Stimulated activated CD4-positive, alpha-beta T cell treated with anti-CD3 and anti-CD28 coated beads, Interleukin-1b, Interleukin-23, amount 100 ng/mL, for 24 hours (primary cell): ENCODE data around the gene ATP2C1.
"Not testable (repeated sequence)": the region's sequence is repeated elsewhere in the genome, so short reads cannot be mapped to it uniquely, and the experiment has no call there.

Source experiments
- DNase-seq, 4 experiments: peaks; one replicate each; pipeline ENCODE4 v3.0.0-alpha.2; 2020; ENCODE audit warnings: low read depth in 4 of 4, low spot score in 1 of 4

ATP2C1 gene

GRCh38 chr3:130893376-130894129, at the start of gene ATP2C1:
Gene ATP2C1 (plus strand): TSS chr3:130894084. CDS start chr3:130894770, 686 bp downstream.
- peak; percentile 76 to 87 (median 82) for DNase-seq

DNA sequence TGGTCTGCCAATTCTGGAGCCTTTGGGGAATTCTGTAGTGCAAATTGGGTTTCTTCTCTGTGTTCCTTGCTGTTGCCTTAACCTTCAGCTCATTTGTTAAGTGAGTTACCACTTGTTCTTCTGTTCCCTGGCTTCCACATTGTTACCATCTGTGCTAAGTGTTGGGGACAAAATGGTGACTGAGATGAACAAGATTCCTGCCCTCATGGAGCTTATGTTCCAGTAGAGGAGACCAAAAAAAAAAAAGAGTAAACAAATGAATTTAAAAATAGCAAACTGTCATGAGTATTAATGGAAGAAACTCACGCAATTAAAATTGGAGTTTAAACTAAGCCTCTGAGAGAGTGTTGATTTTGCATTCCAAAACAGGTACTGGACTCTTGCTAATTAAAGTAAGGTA, 49.4 kb upstream of the ATP2C1 start:
- DNase-seq = no peak

- no peak for DNase-seq
Measured at GRCh38 chr3:130846181-130846580, 47.7 kb upstream of the ATP2C1 start.

DNA sequence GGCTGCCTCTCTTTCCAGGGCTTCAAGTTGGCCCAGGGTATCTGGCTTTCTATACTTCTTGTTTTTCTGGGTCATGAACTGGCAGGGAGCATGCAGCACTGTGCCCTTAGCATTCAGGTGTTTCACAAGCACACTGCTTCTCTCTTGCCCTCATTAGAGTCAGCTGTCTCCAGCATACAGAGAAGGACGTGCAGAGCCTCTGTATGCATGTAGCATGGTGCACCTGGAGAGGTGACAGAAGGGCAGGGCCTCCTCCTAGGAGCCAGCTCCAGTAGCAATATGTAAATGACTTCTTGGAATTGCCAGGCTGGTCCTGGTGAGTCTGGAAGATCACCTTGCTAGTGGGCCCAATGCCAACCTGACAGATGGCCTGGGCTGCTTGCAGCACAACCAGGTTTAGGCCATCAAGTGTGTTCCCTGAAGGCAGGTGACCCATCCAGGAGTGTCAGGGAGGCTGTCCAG, 44.8 kb upstream of the ATP2C1 start:
- DNase-seq = no peak

- DNase-seq = peak in 3 of 4 experiments; percentile 18 to 34 (median 23)
Measured at GRCh38 chr3:130850044-130850797, 43.7 kb upstream of the ATP2C1 start.

GRCh38 chr3:130850843-130851242, 43.0 kb upstream of the ATP2C1 start:
- no peak for DNase-seq

DNA sequence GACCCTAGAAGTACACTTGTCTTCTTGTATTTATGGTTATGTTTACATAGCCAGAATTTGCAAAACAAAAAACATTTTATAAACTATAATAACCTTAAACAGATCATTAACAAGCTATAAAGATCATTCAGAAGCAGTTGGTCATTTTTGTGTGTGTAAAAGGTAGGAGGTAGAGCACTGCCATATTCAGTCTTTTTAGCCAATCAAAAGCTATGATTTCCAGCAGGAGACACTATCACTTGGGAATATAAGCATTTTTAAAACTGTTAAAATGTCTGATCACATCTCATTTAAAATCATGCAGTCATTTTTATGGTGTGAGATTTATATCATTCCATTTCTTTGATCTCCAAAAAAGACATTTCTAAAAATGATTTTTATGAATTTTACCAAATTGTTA, 42.6 kb upstream of the ATP2C1 start:
- no peak for DNase-seq

- DNase-seq = no peak
Measured at GRCh38 chr3:130853581-130853980, 40.3 kb upstream of the ATP2C1 start.

DNA sequence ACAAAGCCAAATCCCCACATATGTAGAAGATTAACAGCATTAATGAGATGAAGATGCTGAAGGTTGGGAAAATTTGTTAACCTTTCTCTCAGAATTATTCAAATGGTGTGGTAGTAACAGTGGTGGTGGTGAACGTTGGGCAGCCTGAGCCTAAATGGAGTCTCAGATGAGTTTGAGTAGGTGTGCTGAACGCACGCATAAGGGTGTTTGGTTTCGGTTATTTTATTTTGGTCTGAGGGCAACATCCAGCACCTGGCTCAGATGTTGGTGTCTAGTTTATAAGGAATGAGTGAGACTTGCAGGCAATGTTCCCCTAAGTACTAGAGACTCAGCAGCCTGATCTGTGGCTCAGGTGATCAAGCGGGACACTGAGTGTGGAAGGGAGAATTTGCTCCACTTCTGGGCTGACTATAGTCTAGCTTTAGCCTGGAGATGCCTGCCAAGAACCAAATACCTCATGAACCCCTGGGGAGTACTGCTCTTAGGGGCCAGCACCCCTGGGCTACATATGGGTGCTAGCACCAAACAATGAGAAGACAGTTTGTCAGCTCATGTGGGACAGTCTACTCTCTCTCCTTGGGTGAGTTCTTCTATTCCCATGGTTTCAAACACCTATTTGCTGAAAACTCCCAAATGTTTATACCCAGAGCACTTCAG, 39.5 kb upstream of the ATP2C1 start:
- no peak for DNase-seq

DNA sequence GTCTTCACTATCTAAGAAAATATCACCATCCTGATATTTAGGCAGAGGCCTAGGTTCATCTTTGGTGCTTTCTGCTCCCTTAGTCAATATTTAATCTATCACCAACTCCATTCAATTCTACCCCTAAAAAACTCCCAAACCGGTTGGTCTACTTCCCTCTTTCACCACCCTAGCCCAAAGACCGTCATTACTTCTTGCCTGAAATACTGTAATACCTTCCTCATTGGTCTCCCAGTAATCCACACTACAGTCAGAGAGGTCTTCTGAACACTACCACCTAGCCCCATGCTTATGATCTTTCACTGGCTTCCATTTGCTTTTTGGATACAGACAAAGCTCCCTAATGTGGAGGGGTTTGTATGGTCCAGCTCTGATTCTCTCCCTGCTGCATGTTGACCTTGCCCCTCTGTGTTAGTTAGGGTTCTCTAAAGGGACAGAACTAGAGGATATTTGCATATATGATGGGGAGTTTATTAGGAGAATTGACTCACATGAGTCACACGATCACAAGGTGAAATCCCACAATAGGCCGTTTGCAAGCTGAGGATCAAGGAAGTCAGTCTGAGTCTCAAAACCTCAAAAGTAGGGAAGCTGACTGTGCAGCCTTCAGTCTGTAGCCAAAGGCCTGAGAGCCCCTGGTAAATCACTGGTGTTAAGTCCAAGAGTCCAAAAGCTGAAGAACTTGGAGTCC, 36.4 kb upstream of the ATP2C1 start:
- no peak for DNase-seq

- not testable (repeated sequence) for DNase-seq
Measured at GRCh38 chr3:130862130-130862529, 31.8 kb upstream of the ATP2C1 start.

- no peak for DNase-seq
Measured at GRCh38 chr3:130865489-130865888, 28.4 kb upstream of the ATP2C1 start.

GRCh38 chr3:130866327-130866726, 27.6 kb upstream of the ATP2C1 start:
- no peak for DNase-seq

DNA sequence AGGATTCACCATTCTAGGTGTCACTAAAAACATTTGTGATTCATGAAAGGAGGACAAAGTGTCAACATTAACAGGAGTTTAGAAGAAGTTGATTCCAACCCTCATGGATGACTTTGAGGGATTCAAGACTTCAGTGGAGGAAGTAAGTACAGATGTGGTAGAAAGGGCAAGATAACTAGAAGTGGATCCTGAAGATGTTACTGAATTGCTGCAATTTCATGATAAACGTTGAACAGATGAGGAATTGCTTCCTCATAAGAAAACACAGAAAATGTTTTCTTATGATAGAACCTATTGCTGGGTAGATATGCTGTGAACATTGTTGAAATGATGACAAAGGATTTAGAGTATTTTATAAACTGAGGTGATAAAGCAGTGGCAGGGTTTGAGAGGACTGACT, 23.5 kb upstream of the ATP2C1 start:
- no peak for DNase-seq

- DNase-seq = no peak
Measured at GRCh38 chr3:130876594-130876993, 17.3 kb upstream of the ATP2C1 start.

DNA sequence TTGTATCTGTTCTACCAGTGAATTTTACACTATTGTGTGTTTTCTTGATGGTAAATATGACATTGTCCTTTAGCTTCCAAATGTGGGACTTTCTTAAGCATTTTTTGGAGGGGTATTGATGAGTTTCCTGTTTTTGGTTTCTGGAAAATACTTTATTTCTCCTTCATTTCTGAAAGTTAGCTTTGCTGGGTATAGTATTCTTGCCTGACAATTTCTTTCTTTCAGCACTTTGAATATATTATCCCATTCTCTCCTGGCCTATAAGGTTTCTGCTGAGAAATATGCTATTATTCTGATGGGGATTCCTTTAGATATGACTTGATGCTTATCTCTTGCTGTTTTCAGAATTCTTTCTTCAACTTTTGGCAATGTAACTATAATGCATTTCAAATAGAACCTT, 15.4 kb upstream of the ATP2C1 start:
- DNase-seq = no peak

DNA sequence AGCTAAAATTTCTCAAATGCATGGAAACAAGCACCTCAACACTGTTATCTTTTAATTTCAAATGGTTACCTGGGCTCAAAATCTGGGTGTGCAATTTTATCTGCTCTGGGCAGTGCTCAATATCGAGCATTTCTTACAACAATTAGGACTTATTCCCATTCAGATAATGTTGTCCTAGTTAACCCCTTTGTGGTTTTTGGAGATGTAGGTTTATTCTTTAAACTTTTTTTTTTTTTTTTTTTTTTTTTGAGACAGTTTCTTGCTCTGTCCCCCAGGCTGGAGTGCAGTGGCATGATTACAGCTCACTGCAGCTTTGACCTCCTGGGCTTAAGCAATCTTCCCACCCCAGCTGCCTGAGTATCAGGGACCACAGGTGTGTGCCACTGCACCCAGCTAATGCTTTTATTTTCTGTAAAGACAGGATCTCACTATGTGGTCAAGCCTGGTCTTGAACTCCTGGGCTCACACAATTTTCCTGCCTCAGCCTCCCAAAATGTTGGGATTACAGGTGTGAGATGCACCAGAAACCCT, 4.4 kb upstream of the ATP2C1 start:
- DNase-seq = no peak

- DNase-seq = peak; percentile 7 to 57 (median 28)
Measured at GRCh38 chr3:130892759-130893375, 1.0 kb upstream of the ATP2C1 start.

DNA sequence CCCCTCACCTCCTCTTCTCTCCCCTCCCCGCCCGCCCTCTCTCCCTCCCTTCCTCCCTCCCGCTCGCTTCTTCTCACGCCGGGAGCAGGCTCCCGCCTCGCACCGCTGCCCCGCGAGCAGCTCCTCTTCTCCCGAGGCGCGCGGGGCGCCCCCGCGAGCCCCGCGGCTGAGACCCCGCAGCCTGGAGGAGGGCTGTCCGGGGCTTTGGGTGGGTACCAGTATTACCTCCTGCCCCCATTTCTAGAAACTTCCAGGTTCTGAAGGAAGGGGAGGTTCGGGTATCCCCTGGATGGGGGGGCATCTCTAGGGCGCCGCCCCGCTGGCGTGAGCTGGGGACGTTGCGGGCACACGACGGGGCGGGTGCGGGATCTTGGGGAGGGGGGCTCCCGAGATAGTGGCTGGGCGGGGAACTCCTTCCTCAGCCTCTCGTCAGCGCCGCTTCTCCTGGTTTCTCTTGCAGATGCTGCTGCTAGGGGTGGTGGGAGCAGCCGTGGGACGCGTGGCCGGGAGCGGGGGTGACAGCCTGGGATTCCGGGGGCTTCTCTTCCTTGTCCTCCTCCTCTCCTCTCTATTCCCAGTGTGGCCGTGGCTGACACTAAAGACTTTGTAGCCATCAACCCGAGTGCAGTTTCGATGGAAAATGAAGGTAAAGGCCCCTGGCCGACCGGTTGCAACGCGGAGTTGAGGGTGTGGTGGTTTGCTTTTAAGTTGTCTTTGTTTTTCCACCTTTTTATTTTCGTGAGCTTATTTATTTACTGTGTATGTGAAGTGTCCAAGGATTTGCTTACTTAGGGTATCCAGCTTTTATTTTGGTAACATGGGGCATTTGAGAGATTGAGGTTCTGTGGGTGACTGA, 474 bp downstream of the ATP2C1 start:
- DNase-seq = peak in 3 of 4 experiments; percentile 6 to 7 (median 7)

GRCh38 chr3:130894986-130895280, 1.0 kb downstream of the ATP2C1 start:
- DNase-seq = no peak
